LHCN-M2 (cell line): ENCODE data around the gene BTAF1. TPM values are rescaled to one million over a fixed set of nuclear protein-coding genes. Genes with fewer than 3 reads are reported as not detected.
A peak's percentile ranks its signal among the peaks of the same experiment; 100 is the strongest.
"Not testable (repeated sequence)": the region's sequence is repeated elsewhere in the genome, so short reads cannot be mapped to it uniquely, and the experiment has no call there.

ENCODE experiments used
- DNase-seq: peaks from one replicate; pipeline ENCODE4 v3.0.0-alpha.2; 2012; ENCODE audit warnings: low read depth
- total RNA-seq: library from RNA; depleted of rRNA; stranded (reverse); fragments of >200 nt; gene quantifications from 2 replicates; pipeline ENCODE4 v1.2.3, GENCODE V29; 2014

The BTAF1 gene
- total RNA-seq, 1 experiment from 2014 or later = 28.7 TPM

DNA sequence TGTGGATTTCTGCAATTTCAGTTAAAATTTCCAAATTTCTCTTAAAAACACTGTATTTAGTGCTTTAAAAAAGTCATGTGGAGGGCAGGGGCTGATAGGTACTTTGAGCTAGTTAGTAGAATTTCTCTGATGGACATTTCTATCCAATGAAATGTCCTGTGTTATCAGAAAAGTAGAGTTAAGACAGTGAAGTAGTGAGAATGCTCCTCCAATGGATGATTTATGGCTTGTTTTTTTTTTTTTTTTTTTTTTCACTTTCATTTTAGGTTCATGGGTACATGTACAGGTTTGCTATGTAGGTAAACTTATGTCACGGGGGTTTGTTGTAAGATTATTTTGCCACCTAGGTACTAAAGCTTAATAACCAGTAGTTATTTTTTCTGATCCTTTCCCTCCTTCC lies 55.0 kb downstream of the BTAF1 start:
- no peak for DNase-seq

DNA sequence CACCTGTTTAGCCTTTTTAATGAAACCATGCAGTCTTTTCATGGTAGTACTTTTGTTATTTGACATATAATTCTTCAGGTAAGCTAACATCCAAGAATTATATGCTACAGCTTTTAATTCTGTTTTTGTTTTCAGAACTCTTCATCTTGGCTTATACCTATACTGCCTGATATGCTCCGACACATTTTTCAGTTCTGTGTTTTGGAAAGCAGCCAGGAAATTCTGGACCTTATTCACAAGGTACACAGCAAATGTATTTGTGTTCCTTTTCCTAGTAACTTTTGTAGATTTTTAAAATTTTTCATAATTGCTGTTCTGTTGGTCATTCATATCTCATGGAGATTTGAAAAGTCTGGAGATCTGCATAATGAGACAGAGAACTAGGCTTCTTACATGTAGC lies 56.7 kb downstream of the BTAF1 start:
- DNase-seq = no peak

DNA sequence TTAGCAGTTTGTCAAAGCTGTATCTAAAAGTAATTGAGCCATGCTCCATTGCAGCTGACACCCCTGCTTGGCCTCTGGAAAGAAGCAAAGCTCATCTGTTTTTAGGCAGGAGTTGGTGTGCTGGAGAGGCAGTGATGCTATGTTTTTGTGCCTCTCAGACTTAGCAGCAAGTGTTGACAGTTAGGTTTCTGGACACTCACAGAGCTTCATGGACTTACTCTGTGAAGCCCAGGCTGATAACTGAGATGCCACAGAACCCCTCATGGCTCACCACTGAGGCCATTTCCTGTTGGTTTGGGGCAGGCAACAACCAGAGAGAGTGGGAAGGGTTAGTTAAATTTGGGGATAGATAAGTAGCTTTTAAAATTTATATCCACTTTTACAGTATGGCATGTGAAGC lies 59.8 kb downstream of the BTAF1 start:
- no peak for DNase-seq

DNA sequence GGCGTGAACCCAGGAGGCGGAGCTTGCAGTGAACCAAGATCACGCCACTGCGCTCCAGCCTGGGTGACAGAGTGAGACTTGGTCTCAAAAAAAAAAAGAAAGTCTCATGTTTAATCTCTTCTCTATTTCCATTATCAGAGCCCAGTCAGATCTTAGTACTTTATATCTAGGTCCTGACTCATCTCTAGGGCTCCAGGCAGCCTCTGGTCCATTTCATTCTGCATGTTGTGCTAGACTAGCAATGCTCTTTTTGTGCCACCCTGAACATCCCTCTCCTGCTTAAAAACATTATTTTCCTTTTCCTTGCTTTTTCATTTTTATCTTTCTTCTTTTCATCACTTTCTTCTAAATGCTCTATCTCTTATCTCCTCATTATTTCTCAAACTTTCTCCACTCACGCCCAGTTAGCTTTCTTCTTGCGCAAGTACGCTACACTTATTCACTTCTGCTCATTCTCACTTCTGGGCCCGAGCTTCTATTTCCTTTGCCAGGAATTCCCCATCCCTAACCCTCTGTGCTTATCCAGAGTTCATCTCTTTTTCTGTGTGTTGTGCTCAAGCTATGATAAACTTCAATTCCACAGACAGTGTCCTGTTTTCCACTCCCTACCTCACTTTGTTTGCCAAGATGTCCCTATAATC lies 63.9 kb downstream of the BTAF1 start:
- no peak for DNase-seq

DNA sequence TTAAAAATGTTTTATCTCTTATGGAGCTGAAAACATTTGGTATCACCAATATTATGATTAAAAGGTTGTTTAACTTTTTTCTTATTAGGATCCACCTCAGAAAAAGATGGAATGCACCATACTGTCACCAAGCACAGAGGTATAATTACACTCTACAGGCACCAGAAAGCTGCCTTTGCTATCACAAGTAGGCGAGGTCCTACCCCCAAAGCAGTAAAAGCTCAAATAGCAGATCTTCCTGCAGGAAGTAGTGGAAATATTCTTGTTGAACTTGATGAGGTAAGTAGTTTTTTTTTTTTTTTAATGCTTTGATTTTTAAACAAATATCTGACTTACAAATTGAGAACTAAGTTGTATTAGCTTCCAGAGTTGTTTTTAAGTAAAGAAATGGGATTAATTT lies 68.5 kb downstream of the BTAF1 start:
- no peak for DNase-seq

DNA sequence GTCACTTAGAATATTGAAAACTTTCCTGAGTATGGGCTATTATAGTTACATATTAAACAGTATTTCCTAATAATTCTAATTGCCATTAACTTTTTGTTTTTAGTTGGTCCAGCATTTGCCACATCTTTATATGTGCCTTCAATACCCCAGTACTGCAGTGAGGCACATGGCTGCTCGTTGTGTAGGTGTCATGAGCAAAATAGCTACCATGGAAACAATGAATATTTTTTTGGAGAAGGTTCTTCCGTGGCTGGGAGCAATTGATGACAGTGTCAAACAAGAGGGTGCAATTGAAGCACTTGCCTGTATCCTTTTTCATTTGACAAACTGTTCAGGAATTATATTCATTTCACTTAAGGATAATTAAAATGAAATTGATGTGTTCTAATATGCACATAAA lies 72.7 kb downstream of the BTAF1 start:
- DNase-seq = no peak

DNA sequence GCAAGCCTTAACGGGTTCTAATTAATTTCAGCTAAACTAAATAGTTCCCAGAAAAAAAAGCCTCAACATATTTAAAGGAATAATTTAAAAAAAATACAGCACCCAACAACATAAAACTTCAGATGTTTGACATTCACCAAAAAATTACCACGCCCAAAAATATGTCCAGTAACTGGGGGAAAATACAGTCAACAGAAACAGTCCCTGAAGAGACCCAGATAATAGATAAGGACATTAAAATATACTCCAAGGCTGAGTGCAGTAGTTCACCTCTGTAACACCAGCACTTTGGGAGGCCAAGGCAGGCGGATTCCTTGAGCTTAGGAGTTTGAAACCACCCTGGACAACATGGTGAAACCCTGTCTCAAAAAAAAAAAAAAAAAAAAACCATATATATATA lies 78.0 kb downstream of the BTAF1 start:
- DNase-seq = no peak

DNA sequence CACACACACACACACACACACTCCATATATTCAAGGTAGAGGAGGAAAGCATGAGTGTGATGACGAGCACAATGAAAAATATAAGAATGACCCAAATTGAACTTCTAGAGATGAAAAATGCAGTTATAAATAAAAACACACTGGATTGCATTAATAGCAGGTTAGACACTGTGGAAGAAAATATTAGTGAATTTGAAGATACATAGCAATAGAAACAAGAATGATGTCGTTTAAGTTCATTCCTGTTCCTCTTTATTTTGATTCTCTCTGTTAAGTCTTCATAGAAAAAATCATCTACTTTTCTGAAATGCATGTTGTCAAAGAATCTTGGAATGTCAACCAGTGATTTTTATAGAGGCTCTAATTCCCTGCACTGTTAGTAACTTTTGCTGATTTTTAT lies 78.4 kb downstream of the BTAF1 start:
- no peak for DNase-seq

DNA sequence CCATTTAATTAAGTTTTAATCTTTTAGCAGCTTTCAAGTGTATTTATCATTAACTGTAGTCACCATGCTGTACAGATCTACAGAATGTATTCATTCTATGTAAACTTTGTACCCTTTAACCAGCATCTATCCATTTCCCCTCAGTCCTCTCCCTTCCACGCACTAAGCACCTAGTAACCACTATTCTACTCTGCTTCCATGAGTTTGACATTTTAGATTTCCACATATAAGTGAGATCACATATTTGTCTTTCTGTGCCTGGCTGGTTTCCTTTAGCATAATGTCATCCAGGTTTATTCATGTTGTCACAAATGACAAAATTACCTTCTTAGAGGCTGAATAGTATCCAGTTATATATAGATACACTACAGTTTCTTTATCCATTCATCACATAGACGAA lies 79.7 kb downstream of the BTAF1 start:
- DNase-seq = no peak

DNA sequence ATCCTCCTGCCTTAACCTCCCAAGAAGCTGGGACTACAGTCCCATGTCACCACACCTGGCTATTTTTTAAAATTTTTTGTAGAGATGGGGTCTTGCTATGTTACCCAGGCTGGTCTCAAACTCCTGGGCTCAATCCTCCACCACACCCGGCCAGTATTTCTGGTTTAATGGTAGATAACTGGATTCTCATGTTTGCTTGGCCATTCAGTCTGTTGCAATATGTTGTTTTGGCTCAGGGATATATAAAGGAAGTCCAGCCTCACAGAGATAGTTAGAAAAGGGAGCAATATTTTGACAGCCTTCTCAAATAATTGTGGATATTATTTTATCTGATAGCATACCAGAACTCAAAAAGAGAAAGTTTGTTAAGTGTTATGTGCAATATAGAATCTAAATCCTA lies 82.4 kb downstream of the BTAF1 start:
- DNase-seq = no peak

DNA sequence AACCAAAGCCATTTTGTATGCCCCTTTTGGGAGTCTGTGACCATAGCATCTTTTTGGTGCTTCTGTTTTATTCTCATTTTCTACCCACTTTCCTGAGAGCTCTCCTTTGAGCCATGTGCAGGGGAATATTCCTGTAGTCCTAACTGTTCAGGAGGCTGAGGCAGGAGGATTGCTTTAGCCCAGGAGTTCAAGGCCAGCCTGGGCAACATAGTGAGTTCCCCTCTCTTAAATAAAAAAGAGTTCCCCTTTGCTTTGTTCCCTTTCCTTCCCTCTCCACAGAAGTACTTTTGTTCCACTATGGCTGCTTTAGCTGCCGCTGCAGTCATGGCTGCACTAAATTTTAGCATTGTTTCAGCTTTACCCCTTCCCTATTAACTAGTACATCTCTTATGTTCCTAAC lies 85.9 kb downstream of the BTAF1 start:
- DNase-seq = no peak

DNA sequence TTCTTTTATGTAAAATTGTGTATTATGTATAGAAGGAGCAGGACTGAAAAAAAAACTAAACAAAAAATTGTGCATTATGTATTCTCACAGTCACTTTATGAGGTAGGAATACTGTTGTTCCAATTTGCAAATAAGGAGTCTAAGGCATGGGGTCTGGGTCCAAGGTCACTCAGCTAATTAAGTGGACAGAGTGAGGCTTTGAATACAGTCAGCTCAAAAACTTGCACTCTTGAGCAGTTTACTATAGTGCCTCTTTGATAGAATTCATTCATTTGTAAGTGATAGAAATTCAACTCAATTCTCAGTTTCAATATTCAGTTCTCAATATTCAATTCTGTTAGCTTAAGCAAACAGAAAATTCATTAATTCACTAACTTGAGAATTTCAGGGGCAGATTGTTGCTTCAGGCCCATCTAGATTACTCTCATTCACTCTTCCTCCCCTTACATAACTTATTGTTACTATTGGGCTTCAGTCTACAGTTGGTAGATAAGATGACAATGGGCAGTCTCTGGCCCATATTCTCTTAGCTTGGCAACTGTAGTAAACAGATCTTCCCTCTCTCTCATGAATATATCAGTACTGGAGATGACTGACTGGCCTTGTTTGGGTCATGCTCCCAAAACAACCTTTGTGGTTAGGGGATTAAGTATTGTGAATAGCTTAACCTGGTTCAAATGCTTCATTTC lies 86.6 kb downstream of the BTAF1 start:
- DNase-seq = no peak

DNA sequence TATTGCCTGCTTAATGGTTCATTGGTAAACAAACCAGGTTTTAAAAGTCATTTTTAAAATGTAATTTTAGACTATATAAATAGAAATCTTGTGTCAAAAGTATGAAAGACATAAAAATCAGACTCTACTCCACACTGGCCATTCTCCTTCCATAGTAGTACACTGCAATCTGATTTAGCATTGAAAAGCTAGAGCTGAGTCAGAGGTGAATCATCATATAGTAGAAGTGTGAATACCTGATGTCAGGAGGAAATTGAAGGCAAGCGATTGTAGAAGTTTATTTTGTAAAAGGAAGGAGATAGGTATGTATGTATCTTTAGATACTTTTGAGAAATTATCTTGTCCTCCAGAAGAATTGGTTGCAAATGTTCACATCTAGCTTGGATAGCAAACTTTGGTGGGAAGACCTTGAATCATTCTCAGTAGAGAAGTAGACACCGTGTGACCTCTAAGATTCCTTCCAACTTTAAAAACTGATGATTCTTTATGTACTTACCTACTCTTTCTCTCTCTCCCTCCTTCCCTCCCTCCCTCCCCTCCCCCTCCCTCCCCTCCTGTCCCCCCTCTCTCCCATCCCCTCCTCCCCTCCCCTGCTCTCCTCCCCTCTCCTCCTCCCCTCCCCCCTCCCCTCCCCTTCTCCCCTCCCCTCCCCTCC lies 88.1 kb downstream of the BTAF1 start:
- peak; percentile 66 for DNase-seq

DNA sequence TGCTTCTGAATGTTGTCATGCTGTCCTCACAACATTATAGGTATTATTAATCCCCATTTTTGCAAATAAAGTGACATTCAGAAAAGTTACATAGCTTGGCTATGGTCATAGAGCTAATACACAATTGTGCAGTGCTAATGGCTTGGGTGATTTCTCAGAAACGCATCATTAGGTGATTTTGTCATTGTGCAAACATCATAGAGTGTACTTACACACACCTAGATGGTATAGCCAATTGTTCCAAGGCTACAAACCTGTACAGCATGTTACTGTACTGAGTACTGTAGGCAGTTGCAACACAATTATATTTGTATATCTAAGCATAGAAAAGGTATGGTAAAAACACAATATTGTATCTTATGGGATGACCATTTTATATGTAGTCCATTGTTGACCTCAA lies 91.0 kb downstream of the BTAF1 start:
- no peak for DNase-seq

DNA sequence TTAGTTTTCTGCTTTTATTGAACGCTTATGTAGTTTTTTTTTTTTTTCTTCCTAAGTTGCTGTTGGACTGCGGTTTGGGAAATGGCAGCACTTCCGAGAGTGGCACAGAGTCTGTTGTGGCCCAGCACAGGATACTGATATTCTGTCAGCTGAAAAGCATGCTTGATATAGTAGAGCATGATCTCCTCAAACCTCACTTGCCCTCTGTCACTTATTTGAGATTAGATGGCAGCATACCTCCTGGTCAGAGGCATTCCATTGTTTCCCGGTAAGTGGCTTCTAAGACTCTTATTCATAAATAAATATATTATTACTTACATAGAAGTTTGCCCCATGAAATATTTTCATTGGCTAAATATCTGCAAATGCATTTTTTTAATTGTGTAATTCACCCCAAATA lies 101.1 kb downstream of the BTAF1 start:
- peak; percentile 34 for DNase-seq

DNA sequence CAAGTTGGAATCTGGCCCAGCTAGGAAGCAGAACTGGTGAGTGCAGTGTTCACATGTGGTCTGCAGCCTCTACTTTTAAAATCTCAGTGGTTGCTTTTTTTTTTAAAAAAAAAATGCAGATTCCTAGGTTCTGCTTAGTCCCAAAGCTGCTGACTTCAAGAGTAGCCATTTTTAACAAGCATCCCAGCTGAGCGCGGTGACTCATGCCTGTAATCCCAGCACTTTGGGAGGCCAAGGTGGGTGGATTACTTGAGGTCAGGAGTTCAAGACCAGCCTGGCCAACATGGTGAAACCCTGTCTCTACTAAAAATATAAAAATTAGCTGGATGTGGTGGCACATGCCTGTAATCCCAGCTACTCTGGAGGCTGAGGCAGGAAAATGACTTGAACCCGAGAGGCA lies 101.8 kb downstream of the BTAF1 start:
- peak; percentile 62 for DNase-seq

DNA sequence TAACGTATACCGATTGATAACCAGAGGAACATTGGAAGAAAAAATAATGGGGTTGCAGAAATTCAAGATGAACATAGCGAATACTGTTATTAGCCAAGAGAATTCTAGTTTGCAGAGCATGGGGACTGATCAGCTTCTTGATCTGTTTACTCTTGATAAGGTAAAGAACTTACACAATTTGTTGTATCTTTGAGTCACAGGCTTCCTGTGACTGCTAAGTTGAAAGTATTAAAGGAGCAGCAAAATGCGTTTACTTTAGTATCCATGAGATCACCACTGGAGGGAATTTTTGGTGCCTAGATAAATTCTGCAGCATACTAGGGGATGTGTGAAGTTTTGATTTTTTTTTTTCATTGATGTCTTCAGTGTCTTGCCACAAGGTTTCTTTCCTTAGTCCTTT lies 103.6 kb downstream of the BTAF1 start:
- no peak for DNase-seq

DNA sequence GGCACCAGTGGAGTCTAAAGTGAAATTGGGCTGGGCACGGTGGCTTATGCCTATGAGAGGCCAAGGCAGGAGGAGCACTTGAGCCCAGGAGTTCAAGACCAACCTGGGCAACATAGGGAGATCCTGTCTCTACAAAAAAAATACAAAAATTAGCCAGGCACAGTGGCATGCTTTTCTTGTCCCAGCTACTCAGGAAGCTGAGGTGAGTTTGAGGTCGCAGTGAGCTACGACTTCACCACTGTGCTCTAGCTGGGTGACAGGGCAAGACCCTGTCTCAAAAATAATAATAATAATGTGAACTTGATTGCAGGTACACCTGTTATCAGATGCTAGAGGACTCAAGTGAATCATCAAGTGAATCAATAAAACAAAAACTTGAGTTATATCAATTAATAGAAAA lies 108.0 kb downstream of the BTAF1 start:
- no peak for DNase-seq

DNA sequence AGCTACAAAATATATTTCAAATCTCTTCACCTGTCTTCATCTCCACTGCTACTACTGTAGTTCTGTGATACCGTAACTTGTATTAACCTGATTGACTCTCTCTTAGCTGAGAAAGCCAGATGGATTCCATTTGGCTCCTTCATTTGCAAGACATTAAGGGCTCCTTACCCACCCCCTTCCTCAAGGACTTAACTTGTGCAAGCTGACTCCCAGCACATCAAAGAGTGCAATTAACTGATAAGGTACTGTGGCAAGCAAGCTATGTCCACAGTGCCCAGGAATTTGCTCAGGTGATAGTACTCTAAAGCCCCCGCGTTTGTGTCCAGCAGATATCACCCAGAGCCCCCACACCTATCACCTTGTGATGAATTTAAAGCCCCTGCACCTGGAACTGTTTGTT lies 109.5 kb downstream of the BTAF1 start:
- DNase-seq = not testable (repeated sequence)

DNA sequence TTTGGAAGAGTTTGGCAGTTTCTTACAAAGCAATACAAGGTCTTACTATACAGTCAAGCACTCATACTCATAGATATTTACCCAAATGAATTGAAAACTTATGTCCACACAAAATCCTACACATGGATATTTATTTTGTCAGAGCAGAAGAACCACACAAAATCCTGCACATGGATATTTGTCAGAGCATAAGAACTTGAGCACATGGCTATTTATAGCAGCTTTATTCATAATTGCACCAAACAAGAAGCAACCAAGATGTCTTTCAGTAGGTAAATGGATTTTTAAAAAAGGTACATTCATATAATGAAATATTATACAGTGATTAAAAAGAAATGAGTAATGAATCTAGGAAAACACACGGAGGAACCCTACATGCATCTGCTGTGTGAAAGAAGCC lies 115.4 kb downstream of the BTAF1 start:
- no peak for DNase-seq

DNA sequence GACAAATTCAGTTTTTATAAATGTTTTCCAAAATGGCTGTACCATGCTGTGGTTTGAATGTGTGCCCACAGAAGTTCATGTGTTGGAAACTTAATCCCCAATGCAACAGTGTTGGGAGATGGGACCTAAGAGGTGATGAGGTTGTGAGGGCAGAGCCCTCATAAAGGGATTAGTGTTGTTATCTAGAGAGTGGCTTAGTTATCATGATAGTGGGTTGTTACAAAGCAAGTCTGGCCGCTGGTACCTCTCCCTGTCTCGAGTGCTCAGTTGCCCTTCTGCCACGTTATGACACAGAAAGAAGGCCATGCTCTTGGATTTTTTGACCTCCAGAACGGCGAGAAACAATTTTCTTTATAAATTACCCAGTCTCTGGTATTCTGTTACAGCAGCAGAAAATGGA lies 119.0 kb downstream of the BTAF1 start:
- DNase-seq = no peak

DNA sequence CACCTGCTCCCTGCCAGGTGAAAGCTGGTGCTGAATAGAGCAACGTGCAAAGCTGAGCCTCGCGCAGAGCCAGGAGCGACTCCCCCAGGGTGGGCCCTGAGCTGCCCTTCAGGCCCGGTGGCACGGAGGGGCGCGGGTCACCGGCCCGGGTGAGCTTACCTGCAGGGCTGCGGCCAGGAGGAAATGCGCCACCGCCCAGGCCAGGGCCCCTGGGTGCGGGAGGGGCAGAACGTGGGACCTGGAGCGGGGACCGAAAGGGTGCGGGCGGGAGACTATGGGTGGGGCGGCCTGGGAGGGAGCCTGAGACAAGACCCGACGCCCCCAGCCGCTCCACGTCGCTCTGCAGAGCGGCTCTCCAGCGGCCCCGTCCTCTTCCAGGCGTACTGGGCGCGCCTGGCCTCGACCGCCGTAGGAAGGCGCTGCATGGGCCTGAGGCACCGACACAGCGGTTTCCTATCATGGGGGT lies 122.1 kb downstream of the BTAF1 start:
- DNase-seq = no peak

DNA sequence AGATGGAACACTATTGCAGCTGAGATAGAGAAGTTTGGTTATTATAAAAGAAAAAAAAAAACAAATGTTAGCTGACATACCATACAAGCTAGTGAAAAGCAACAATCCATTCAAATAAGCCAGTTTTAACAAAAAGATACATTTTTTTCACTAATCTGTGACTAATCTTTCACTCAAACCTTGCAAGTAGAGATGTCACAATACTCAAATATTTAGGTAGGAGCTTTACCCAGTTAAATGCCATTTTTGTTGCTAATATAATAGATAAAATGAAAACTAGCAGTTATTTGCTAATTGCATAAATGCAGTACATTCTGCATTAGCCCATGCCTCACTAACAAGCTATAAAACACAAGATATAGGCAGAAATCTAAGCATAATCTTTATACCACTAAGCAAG lies 123.6 kb downstream of the BTAF1 start:
- DNase-seq = no peak
